HCT116 (cell line): ENCODE measurements around the gene POLA1. TPM values are rescaled to one million over a fixed set of nuclear protein-coding genes. Genes with fewer than 3 reads are reported as not detected.

ENCODE experiments used
- ATAC-seq: fragments of 200-7000 bp; cut with Tn5 transposase; 2 replicates; pipeline ENCODE4 v1.9.1; 2020; ENCODE audit warnings: mild to moderate bottlenecking, moderate library complexity
- BruUV-seq: library from RNA; stranded (reverse); fragments of 400-500 nt; replicated peaks from 2 replicates; lab custom pipeline; 2021; lab: Mats Ljungman, UMichigan
- CTCF ChIA-PET: fragments of 300-600 bp; sonication (Branson Sonifier 250); formaldehyde crosslinking; loops from one replicate; lab custom pipeline; 2021; ENCODE audit warnings: antibody characterized with exemption; lab: Charles Lee
- POLR2A ChIA-PET: fragments of 300-600, 350-600 bp; sonication (Branson Sonifier 250); formaldehyde crosslinking; loops from one replicate; lab custom pipeline; 2021; ENCODE audit warnings: antibody characterized with exemption; lab: Charles Lee
- RAD21 ChIA-PET, 2 experiments: fragments of 300-600 bp; sonication (Branson Sonifier 250); formaldehyde crosslinking; loops; one replicate each; lab custom pipeline; 2023; ENCODE audit warnings: low total read pairs in 2 of 2; ENCODE audit not compliant: uncharacterized antibody in 2 of 2, unreplicated experiment in 2 of 2, low non-redundant PET in 1 of 2; lab: Charles Lee
- DNase-seq: peaks from one replicate; pipeline ENCODE4 v3.0.0-alpha.2; 2010; ENCODE audit warnings: low read depth, low spot score
- H2AFZ ChIP-seq: fragments of 200-600 bp; shearing (Covaris generic), sonication (generic); 2 replicates; pipeline ENCODE4 v1.6.1; 2017; ENCODE audit warnings: low read depth, mixed run types, mixed read lengths, antibody characterized with exemption, low read length; ENCODE audit not compliant: poor library complexity, severe bottlenecking
- H3K27ac ChIP-seq: 2 replicates; pipeline ENCODE4 v1.5.1; 2012; ENCODE audit warnings: low read depth, low read length
- H3K27me3 ChIP-seq: fragments of 200-600 bp; sonication (generic); 2 replicates; pipeline ENCODE4 v1.6.1; 2016; ENCODE audit warnings: mixed run types, low read length, mixed read lengths; ENCODE audit not compliant: insufficient read depth
- H3K36me3 ChIP-seq, 2 experiments: fragments of 200-500 bp in 1 of 2; fragments of 200-600 bp in 1 of 2; sonication (Bioruptor generic) in 1 of 2; sonication (generic) in 1 of 2; 2 replicates each; pipeline versions ENCODE4 v1.5.1 to v1.6.1; 2014 to 2016; ENCODE audit warnings: low read length in 2 of 2, inconsistent platforms in 1 of 2, mixed read lengths in 1 of 2, mixed run types in 1 of 2; ENCODE audit not compliant: insufficient read depth in 2 of 2, control insufficient read depth in 1 of 2
- H3K4me1 ChIP-seq, 2 experiments: fragments of 200-600 bp in 1 of 2; sonication (generic) in 1 of 2; 2 replicates each; pipeline versions ENCODE4 v1.5.1 to v1.6.1; 2012 to 2017; ENCODE audit warnings: low read length in 2 of 2, inconsistent platforms in 1 of 2, mild to moderate bottlenecking in 1 of 2, mixed read lengths in 1 of 2, mixed run types in 1 of 2, moderate library complexity in 1 of 2; ENCODE audit not compliant: insufficient read depth in 2 of 2, control insufficient read depth in 1 of 2
- H3K4me2 ChIP-seq: fragments of 200-600 bp; sonication (generic); 2 replicates; pipeline ENCODE4 v1.6.1; 2017; ENCODE audit warnings: mixed run types, low read length, mixed read lengths
- H3K4me3 ChIP-seq, 2 experiments: fragments of 200-600 bp in 1 of 2; sonication (generic) in 1 of 2; replicated peaks in 1 of 2; 2 replicates each; pipeline ENCODE4 v1.5.1; 2011 to 2016; ENCODE audit warnings: low read length in 2 of 2, control low read depth in 1 of 2, low read depth in 1 of 2, mild to moderate bottlenecking in 1 of 2, mixed read lengths in 1 of 2, mixed run types in 1 of 2
- H3K79me2 ChIP-seq: fragments of 200-600 bp; sonication (generic); 2 replicates; pipeline ENCODE4 v1.6.1; 2017; ENCODE audit warnings: mild to moderate bottlenecking, mixed run types, low read length, moderate library complexity, mixed read lengths; ENCODE audit not compliant: insufficient read depth
- H3K9ac ChIP-seq: fragments of 200-600 bp; sonication (generic); 2 replicates; pipeline ENCODE4 v1.6.1; 2016; ENCODE audit warnings: low read length, mixed read lengths
- H3K9me2 ChIP-seq: fragments of 200-600 bp; sonication (generic), shearing (Covaris generic); 2 replicates; pipeline ENCODE4 v1.6.1; 2017; ENCODE audit warnings: mixed run types, mild to moderate bottlenecking, moderate library complexity; ENCODE audit not compliant: insufficient read depth
- H3K9me3 ChIP-seq, 2 experiments: fragments of 200-500 bp in 1 of 2; fragments of 200-600 bp in 1 of 2; sonication (Bioruptor generic) in 1 of 2; sonication (generic) in 1 of 2; 2 replicates each; pipeline ENCODE4 v1.6.1; 2014 to 2017; ENCODE audit warnings: low read length in 2 of 2, mixed read lengths in 2 of 2, inconsistent platforms in 1 of 2, low read depth in 1 of 2, mild to moderate bottlenecking in 1 of 2, mixed run types in 1 of 2, moderate library complexity in 1 of 2; ENCODE audit not compliant: control insufficient read depth in 1 of 2, insufficient read depth in 1 of 2
- H4K20me1 ChIP-seq: fragments of 200-600 bp; sonication (generic), shearing (Covaris generic); 2 replicates; pipeline ENCODE4 v1.6.1; 2017; ENCODE audit warnings: mixed run types, mild to moderate bottlenecking, moderate library complexity; ENCODE audit not compliant: insufficient read depth
- CBX3 ChIP-seq: IDR thresholded peaks from 2 replicates; pipeline ENCODE4 v1.6.1; 2012; ENCODE audit warnings: low read depth
- CEBPB ChIP-seq: IDR thresholded peaks from 2 replicates; pipeline ENCODE4 v1.6.1; 2012; ENCODE audit warnings: low read depth
- FOSL1 ChIP-seq: IDR thresholded peaks from 2 replicates; pipeline ENCODE4 v1.6.1; 2012; ENCODE audit warnings: low read depth
- POLR2AphosphoS5 ChIP-seq: IDR thresholded peaks from 2 replicates; pipeline ENCODE4 v1.6.1; 2011; ENCODE audit warnings: mild to moderate bottlenecking, low read depth, low read length, moderate library complexity
- SIN3A ChIP-seq: IDR thresholded peaks from 2 replicates; pipeline ENCODE4 v1.6.1; 2012; ENCODE audit warnings: low read depth
- ZFX ChIP-seq: fragments of 450-650 bp; IDR thresholded peaks from 2 replicates; pipeline ENCODE4 v1.6.1; 2017
- ZNF274 ChIP-seq: fragments of 200-500 bp; sonication (Bioruptor generic); IDR thresholded peaks from 2 replicates; pipeline ENCODE4 v1.6.1; 2014; ENCODE audit warnings: mild to moderate bottlenecking, low read depth, low read length, inconsistent platforms
- intact Hi-C: fragments of 100-400 bp; cut with micrococcal nuclease; formaldehyde crosslinking; loops from 2 replicates; pipeline ENCODE4 v1.10.0; 2022
- total RNA-seq: library from RNA; stranded (reverse); gene quantifications from one replicate; pipeline ENCODE4 v1.2.1, GENCODE V29; 2021; ENCODE audit not compliant: unreplicated experiment
- TF ChIP-seq, protein P1 (sequence below): IDR thresholded peaks from 2 replicates; pipeline ENCODE4 v1.6.1; 2012; ENCODE audit warnings: low read depth

The POLA1 gene
- total RNA-seq, 1 experiment from 2014 or later, result 27.0 TPM

DNA sequence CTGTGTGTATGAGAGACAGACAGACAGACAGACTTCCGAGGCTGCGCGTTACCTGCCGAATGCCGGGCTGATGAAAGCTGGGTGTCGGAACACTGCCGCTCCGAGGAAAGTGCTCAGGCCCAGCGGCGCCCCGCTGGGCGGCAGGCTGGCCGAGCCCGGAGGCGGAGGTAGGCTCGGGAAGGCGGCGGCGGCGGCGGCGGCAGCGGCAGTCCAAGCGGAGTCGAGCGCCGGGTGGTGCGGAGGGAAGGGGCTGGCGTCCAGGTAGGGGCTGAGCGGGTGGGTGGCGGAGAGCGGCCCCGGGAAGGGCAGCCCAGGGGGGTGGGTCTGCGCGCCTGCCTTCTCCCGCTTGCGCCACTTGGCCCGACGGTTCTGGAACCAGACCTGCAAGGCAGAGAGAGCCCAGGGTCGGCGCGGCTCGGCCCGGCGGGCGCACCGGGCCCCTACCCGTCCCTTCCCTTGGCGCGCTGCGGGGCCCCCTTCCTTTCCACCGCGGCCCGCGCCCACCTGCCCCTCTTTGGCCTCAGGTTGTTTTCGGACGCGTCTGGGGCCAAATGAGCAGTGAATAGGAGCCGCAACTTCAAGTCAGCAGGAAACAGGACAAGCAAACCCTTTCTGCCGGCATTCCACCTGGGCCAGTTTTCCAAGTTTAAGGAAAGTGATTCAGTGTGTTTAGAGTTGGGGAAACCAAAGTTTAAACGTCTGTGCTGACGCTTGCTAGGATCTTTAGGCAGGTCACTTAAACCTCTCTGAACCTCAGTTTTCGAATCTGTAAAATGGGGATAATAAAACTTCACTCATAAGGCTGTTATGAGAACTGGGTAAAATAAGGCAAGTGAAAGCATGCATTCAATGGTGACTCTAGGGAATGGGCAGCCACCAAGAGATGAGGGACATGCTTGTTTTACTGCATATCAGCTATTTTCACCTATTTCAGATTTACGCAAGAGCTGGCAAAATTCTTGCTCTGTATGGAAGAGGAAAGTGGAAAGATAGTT is 313.6 kb downstream of the POLA1 start:
- ChIA-PET POLR2A (no interaction called here), CTCF (no interaction called here), RAD21 (no interaction called here)
- H3K27me3 ChIP-seq, result no peaks in the 10 kb centered on the region
- H2AFZ ChIP-seq, result no peak overlapping the region
- intact Hi-C loops, result no loop called here
- H3K27ac ChIP-seq, result no peak overlapping the region
- BruUV-seq, result no TSS peak
- ATAC-seq (no peak), DNase-seq (no peak)
- no peaks in the 10 kb centered on the region for H3K4me1 ChIP-seq
- no peak overlapping the region for H3K9ac ChIP-seq
- no peaks in the 10 kb centered on the region for H3K36me3 ChIP-seq
- no peaks in the 10 kb centered on the region for H3K9me2 ChIP-seq
- TF ChIP-seq, protein P1, sequence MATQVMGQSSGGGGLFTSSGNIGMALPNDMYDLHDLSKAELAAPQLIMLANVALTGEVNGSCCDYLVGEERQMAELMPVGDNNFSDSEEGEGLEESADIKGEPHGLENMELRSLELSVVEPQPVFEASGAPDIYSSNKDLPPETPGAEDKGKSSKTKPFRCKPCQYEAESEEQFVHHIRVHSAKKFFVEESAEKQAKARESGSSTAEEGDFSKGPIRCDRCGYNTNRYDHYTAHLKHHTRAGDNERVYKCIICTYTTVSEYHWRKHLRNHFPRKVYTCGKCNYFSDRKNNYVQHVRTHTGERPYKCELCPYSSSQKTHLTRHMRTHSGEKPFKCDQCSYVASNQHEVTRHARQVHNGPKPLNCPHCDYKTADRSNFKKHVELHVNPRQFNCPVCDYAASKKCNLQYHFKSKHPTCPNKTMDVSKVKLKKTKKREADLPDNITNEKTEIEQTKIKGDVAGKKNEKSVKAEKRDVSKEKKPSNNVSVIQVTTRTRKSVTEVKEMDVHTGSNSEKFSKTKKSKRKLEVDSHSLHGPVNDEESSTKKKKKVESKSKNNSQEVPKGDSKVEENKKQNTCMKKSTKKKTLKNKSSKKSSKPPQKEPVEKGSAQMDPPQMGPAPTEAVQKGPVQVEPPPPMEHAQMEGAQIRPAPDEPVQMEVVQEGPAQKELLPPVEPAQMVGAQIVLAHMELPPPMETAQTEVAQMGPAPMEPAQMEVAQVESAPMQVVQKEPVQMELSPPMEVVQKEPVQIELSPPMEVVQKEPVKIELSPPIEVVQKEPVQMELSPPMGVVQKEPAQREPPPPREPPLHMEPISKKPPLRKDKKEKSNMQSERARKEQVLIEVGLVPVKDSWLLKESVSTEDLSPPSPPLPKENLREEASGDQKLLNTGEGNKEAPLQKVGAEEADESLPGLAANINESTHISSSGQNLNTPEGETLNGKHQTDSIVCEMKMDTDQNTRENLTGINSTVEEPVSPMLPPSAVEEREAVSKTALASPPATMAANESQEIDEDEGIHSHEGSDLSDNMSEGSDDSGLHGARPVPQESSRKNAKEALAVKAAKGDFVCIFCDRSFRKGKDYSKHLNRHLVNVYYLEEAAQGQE, result no peak
- TF ChIP-seq CEBPB (no peak), POLR2AphosphoS5 (no peak), CBX3 (no peak), FOSL1 (no peak), ZNF274 (no peak), ZFX (no peak), SIN3A (no peak)
- no peak overlapping the region for H3K4me2 ChIP-seq
- no peaks in the 10 kb centered on the region for H4K20me1 ChIP-seq
- no peaks in the 10 kb centered on the region for H3K79me2 ChIP-seq
- no peaks in the 10 kb centered on the region for H3K9me3 ChIP-seq
- no peak overlapping the region for H3K4me3 ChIP-seq
